Skin of body (tissue), 2 donors: ENCODE results near the gene RFPL4A. TPM values are rescaled to one million over a fixed set of nuclear protein-coding genes. Genes with fewer than 3 reads are reported as not detected.

ENCODE experiments used
- DNase-seq: peaks from one replicate; lab custom pipeline; 2025; lab: John Stamatoyannopoulos, UW
- total RNA-seq: library from RNA; depleted of rRNA; stranded (reverse); fragments of >200 nt; gene quantifications from one replicate; pipeline ENCODE4 v1.2.3, GENCODE V29; 2014

Gene RFPL4A
- total RNA-seq, 1 donor from 2014 or later, result not detected

DNA sequence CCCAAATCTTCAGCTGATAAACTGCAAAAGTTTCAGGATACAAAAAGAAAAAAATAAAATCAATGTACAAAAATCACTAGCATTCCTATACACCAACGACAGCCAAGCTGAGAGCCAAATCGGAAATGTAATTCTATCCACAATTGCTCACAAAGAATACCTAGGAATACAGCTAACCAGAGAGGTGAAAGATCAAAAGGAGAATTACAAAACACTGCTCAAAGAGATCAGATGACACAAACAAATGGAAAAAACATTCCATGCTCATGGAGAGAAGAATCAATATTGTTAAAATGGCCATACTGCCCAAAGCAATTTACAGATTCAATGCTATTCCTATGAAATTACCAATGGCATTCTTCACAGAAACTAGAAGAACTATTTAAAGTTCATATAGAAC is 43.4 kb downstream of the RFPL4A start:
- no peak for DNase-seq

DNA sequence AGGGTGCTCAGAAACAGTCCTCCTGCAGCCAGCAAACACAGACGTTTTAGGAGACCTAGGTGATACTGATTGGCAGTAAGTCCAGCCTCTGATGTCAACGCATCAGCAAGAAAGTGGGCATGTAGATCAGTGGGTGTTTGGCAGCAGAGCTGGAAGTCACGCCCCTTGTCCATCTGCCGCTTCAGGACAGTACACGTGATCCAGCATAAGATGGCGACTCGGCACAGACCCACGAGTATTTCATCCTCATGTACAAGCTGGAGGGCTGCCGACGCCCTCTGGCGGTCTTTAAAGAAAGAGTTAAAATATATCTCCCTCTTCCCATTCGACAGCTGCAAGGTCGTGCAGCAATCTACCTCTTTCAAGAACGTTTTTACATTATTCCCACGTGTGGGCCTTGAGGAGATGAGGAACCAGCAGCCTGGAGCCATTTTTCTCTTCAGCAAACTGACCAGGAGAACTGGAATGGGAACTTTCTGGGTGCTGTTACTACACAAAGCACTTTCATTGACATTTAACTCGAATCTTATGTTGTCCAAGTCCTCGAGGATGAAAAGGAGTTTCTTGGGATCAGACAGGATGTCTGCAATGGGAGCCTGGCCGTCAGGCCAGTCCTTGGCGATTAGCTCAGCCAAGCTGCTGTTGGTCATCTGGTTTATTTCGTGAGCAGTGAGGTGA is 50.6 kb downstream of the RFPL4A start:
- no peak for DNase-seq

DNA sequence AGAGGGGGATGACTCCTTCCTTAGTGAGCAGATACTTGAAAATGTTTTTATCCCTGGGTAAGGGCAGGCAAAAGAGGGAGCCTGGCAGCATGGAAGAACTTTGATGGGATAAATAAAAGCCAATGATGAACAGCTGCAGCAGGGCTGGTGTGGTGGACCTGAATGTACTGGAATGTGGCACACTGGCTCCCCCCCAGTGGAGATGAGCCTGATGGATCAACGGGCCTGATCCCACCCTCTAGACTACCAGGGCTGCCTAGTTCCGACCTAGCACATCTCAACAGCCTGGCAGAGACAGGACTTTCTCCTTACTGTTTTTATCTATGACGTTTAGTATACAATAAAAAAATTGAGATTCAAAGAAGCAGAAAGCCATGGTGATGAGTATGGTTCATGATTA is 52.4 kb downstream of the RFPL4A start:
- no peak for DNase-seq

DNA sequence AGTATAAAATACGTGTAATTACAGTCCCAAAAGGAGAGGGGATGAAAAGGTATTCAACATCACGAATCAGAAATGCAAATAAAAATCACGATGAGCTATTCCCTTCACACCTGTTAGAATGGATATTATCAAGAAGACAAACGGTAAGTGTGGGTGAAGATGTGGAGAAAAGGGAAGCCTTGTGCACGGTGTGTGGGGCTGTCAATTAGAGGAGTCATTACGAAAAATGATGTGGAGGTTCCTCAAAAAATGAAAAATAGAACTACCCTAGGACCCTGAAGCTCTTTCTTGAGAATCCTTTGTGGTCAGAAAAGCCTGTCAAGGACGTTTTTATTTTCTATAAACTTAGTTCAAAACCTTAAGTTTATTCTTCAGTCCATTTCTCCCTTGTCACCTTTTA is 53.6 kb downstream of the RFPL4A start:
- DNase-seq, result no peak

Other genes starting within 250 kb of the RFPL4A start
- not detected for gene SBK2, start 222.0 kb upstream of the RFPL4A start, total RNA-seq
- not detected for gene SBK3, start 213.6 kb upstream of the RFPL4A start, total RNA-seq
- 2.2 TPM for gene ZNF579, start 178.2 kb upstream of the RFPL4A start, total RNA-seq
- 3.2 TPM for gene FIZ1, start 159.6 kb upstream of the RFPL4A start, total RNA-seq
- gene ZNF524, start 158.8 kb upstream of the RFPL4A start, total RNA-seq, result 6.4 TPM
- gene ZNF865, start 153.4 kb upstream of the RFPL4A start, total RNA-seq, result 2.1 TPM
- gene ZNF784, start 134.5 kb upstream of the RFPL4A start, total RNA-seq, result 3.2 TPM
- gene ZNF580, start 118.1 kb upstream of the RFPL4A start, total RNA-seq, result 4.0 TPM
- 12.4 TPM for gene ZNF581, start 115.4 kb upstream of the RFPL4A start, total RNA-seq
- gene CCDC106, start 110.9 kb upstream of the RFPL4A start, total RNA-seq, result 4.2 TPM
- 64.1 TPM for gene U2AF2, start 104.1 kb upstream of the RFPL4A start, total RNA-seq
- gene EPN1, start 83.9 kb upstream of the RFPL4A start, total RNA-seq, result 20.8 TPM
- gene NLRP9, start 20.7 kb upstream of the RFPL4A start, total RNA-seq, result not detected
- gene RFPL4AL1, start 10.0 kb downstream of the RFPL4A start, total RNA-seq, result not detected
- gene NLRP11, start 72.9 kb downstream of the RFPL4A start, total RNA-seq, result not detected
- not detected for gene NLRP4, start 77.4 kb downstream of the RFPL4A start, total RNA-seq
- gene NLRP13, start 173.2 kb downstream of the RFPL4A start, total RNA-seq, result not detected
- gene NLRP8, start 188.7 kb downstream of the RFPL4A start, total RNA-seq, result not detected
- not detected for gene NLRP5, start 227.7 kb downstream of the RFPL4A start, total RNA-seq